Activated CD8-positive, alpha-beta T cell treated with anti-CD3 and anti-CD28 coated beads for 36 hours (primary cell): ENCODE data around the gene COL5A1. TPM values are rescaled to one million over a fixed set of nuclear protein-coding genes. Genes with fewer than 3 reads are reported as not detected.
"Not testable (repeated sequence)": the region's sequence is repeated elsewhere in the genome, so short reads cannot be mapped to it uniquely, and the experiment has no call there.

Experiments
- ATAC-seq: fragments of 200-7000 bp; cut with Tn5 transposase; one replicate; pipeline ENCODE4 v1.10.0; 2021; ENCODE audit warnings: mild to moderate bottlenecking, moderate library complexity
- CTCF ChIA-PET: fragments of 350-600 bp; sonication (Branson Sonifier 250); formaldehyde crosslinking; loops from one replicate; lab custom pipeline; 2021; ENCODE audit warnings: antibody characterized with exemption; lab: Charles Lee
- POLR2A ChIA-PET: fragments of 350-600 bp; sonication (Branson Sonifier 250); formaldehyde crosslinking; loops from one replicate; lab custom pipeline; 2021; ENCODE audit warnings: antibody characterized with exemption; lab: Charles Lee
- DNase-seq: peaks from one replicate; pipeline ENCODE4 v3.0.0-alpha.2; 2020
- H3K27ac Mint-ChIP-seq: one replicate; pipeline ENCODE4 v1.8.0; 2021; ENCODE audit warnings: mild to moderate bottlenecking, mixed read lengths
- H3K27me3 Mint-ChIP-seq: one replicate; pipeline ENCODE4 v1.8.0; 2021; ENCODE audit warnings: mixed read lengths
- H3K36me3 Mint-ChIP-seq: one replicate; pipeline ENCODE4 v1.8.0; 2021; ENCODE audit warnings: low read depth, mixed read lengths
- H3K4me1 Mint-ChIP-seq: one replicate; pipeline ENCODE4 v1.8.0; 2021; ENCODE audit warnings: low read depth, mixed read lengths
- H3K4me3 Mint-ChIP-seq: one replicate; pipeline ENCODE4 v1.8.0; 2021; ENCODE audit warnings: mild to moderate bottlenecking, moderate library complexity, mixed read lengths
- H3K9me3 Mint-ChIP-seq: one replicate; pipeline ENCODE4 v1.8.0; 2021; ENCODE audit warnings: mixed read lengths
- CTCF ChIP-seq: fragments of 200-600 bp; IDR thresholded peaks from one replicate; pipeline ENCODE4 v1.8.0; 2022; ENCODE audit warnings: antibody characterized with exemption, mild to moderate bottlenecking
- intact Hi-C: fragments of 100-400 bp; cut with micrococcal nuclease; formaldehyde crosslinking; loops from one replicate; pipeline ENCODE4 v1.10.0; 2022
- total RNA-seq, 2 experiments: library from RNA; stranded (reverse); gene quantifications; one replicate each; pipeline ENCODE4 v1.2.3, GENCODE V29; 2021

Gene COL5A1
- total RNA-seq, 2 experiments from 2014 or later: 0.29 to 0.34 TPM

GRCh38 chr9:134666831-134667230 is 25.2 kb downstream of the COL5A1 start:
- no peak overlapping the region for H3K4me3 Mint-ChIP-seq

GRCh38 chr9:134668977-134669376 is 27.4 kb downstream of the COL5A1 start:
- H3K4me1 Mint-ChIP-seq, ATAC-seq, POLR2A ChIA-PET, DNase-seq, intact Hi-C loops, H3K4me3 Mint-ChIP-seq, H3K27me3 Mint-ChIP-seq, CTCF ChIA-PET, H3K36me3 Mint-ChIP-seq, H3K9me3 Mint-ChIP-seq, H3K27ac Mint-ChIP-seq: not testable (repeated sequence)

More at GRCh38 chr9:134666831-134667230, 25.2 kb downstream of the COL5A1 start:
- TF ChIP-seq CTCF: no peak
- no peaks in the 10 kb centered on the region for H3K9me3 Mint-ChIP-seq
- ATAC-seq (peak; percentile 42), DNase-seq (no peak)
- peaks cover 4% of the 10 kb centered on the region for H3K4me1 Mint-ChIP-seq
- no peak overlapping the region for H3K27ac Mint-ChIP-seq
- no peaks in the 10 kb centered on the region for H3K36me3 Mint-ChIP-seq
- peaks cover 5% of the 10 kb centered on the region for H3K27me3 Mint-ChIP-seq
- ChIA-PET CTCF (no interaction called here), POLR2A (no interaction called here)
- intact Hi-C loops: no loop called here

- Mint-ChIP-seq H3K4me3 (no peak overlapping the region), H3K27me3 (peaks cover 6% of the 10 kb centered on the region), H3K27ac (no peak overlapping the region), H3K9me3 (no peaks in the 10 kb centered on the region), H3K4me1 (peaks cover 4% of the 10 kb centered on the region), H3K36me3 (no peaks in the 10 kb centered on the region)
- no peak for DNase-seq
- CTCF ChIA-PET: interaction anchor here (1.0 kb wide), 1 partner anchor 9 kb away, joined by 3 read pairs; no protein-coding TSS in a partner anchor
- POLR2A ChIA-PET: no interaction called here
- ATAC-seq: no peak
- intact Hi-C loops: no loop called here
- TF ChIP-seq CTCF: no peak
These were observed 27.9 kb downstream of the COL5A1 start for GRCh38 chr9:134669399-134669955.

GRCh38 chr9:134670042-134670525 is 28.5 kb downstream of the COL5A1 start:
- no peaks in the 10 kb centered on the region for H3K9me3 Mint-ChIP-seq
- POLR2A ChIA-PET: no interaction called here
- no peaks in the 10 kb centered on the region for H3K36me3 Mint-ChIP-seq
- H3K4me1 Mint-ChIP-seq: peaks cover 4% of the 10 kb centered on the region
- ATAC-seq: no peak
- peaks cover 6% of the 10 kb centered on the region for H3K27me3 Mint-ChIP-seq
- no peak for DNase-seq
- no peak overlapping the region for H3K4me3 Mint-ChIP-seq
- H3K27ac Mint-ChIP-seq: no peak overlapping the region
- CTCF ChIA-PET: interaction anchor here (1.0 to 1.7 kb wide), 2 partner anchors 10 to 23 kb away, joined by 3 to 5 read pairs; no protein-coding TSS in a partner anchor
- intact Hi-C loops: no loop called here
- TF ChIP-seq CTCF: no peak

GRCh38 chr9:134670851-134671281 is 29.3 kb downstream of the COL5A1 start:
- H3K4me1 Mint-ChIP-seq: peaks cover 4% of the 10 kb centered on the region

More at GRCh38 chr9:134670851-134671281, 29.3 kb downstream of the COL5A1 start:
- H3K27ac Mint-ChIP-seq: no peak overlapping the region
- H3K9me3 Mint-ChIP-seq: peaks cover 2% of the 10 kb centered on the region
- H3K36me3 Mint-ChIP-seq: no peaks in the 10 kb centered on the region
- no peak for TF ChIP-seq CTCF
- no peak overlapping the region for H3K4me3 Mint-ChIP-seq
- DNase-seq: no peak
- H3K27me3 Mint-ChIP-seq: peaks cover 6% of the 10 kb centered on the region
- ChIA-PET CTCF (interaction anchor here (0.8 to 1.7 kb wide), 2 partner anchors 18 to 24 kb away, joined by 3 to 5 read pairs; no protein-coding TSS in a partner anchor), POLR2A (no interaction called here)
- intact Hi-C loops: no loop called here
- ATAC-seq: no peak
